GM19438 (cell line): Measurements from ENCODE around the gene TRIM13.
"Not testable (repeated sequence)": the region's sequence is repeated elsewhere in the genome, so short reads cannot be mapped to it uniquely, and the experiment has no call there.

Experiments used
- ATAC-seq: cut with Tn5 transposase; IDR thresholded peaks from one replicate; pipeline ENCODE4 v1.9.1; 2021; ENCODE audit warnings: low read depth; ENCODE audit not compliant: unreplicated experiment

The TRIM13 gene

DNA sequence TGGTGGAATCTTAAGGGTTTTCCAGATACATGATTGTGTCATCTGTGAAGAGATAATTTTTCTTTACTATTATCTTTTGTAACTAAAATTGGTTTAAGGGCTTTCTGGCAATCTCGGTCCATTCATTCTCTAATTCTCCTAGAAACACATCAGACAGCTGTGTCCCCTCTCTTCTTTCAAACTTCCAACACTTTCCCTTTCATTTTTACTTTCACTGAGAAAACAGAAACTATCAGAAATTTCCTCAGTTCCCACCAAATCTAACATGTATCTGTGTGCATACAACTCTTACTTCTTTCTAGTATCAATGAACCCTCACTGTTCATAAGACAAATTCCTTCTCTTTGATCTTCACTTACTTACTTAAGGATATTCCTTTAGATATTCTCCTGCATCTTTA is 58.6 kb downstream of the TRIM13 start:
- no peak for ATAC-seq

DNA sequence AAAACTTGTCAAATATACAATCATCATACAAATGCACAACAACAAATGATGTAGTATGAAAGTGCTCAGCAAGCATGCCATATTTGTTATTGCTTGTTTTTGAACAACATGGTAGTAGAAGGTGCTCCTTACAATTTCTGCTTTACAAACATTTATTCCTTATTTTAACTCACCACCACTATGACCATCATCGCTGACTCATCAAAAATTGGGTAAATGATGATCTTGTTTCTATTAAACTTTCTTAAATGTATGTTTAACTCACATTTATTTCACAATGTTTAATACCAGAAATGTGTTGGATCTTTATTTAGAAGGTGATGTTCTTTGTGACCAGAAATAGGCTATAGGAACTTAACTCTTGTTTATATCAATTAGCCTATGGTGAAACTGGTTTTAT is 63.9 kb downstream of the TRIM13 start:
- ATAC-seq = no peak

DNA sequence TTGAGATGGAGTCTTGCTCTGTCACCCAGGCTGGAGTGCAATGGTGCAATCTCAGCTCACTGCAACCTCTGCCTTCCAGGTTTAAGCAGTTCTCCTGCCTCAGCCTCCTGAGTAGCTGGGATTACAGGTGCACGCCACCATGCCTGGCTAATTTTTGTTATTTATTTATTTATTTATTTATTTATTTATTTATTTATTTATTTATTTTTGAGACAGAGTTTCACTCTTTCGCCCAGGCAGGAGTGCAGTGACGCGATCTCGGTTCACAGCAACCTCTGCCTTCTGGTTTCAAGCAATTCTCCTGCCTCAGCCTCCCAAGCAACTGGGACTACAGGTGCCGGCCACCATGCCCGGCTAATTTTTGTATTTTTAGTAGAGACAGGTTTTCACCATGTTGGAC is 65.5 kb downstream of the TRIM13 start:
- not testable (repeated sequence) for ATAC-seq

DNA sequence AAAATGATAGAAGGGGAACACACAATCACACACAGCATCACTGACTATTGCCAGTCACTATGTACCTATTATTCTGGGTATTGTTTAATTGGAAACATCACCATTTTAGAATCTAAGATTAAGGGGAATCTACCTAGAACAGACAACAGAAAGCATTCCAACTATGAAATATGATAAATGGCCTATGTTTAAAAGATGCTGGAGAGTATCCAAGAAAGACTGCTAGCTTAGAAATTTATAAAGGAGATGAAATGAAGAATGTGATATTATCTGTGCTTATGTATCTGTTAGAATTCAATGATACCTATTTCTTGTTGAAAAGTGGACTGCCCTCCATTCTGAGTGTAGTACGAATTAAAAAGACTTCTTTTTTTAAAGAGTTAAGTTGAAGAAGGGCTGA is 68.9 kb downstream of the TRIM13 start:
- no peak for ATAC-seq
